ENCODE results near the gene SEPTIN7.

The SEPTIN7 gene

GRCh38 chr7:35849954-35850353, 49.1 kb downstream of the SEPTIN7 start:
- ATAC-seq (ENCODE audit: low read depth) (no peak), DNase-seq (ENCODE audit: low spot score) (no peak)
- peaks cover 23% of the 10 kb centered on the region for H3K36me3 ChIP-seq (ENCODE audit: low read depth)
- H3K27ac ChIP-seq (ENCODE audit: poor library complexity, severe bottlenecking), result no peak overlapping the region
- H3K4me1 ChIP-seq (ENCODE audit: insufficient read depth, poor library complexity, severe bottlenecking), result no peaks in the 10 kb centered on the region
- no peak for TF ChIP-seq CTCF (IDR thresholded peaks at IDR 0.05; ENCODE audit: poor library complexity, severe bottlenecking)
- no peak overlapping the region for H3K4me3 ChIP-seq (ENCODE audit: severe bottlenecking)
- no peaks in the 10 kb centered on the region for H3K27me3 ChIP-seq (ENCODE audit: insufficient read depth, poor library complexity, severe bottlenecking)
- no peaks in the 10 kb centered on the region for H3K9me3 ChIP-seq (ENCODE audit: severe bottlenecking)
